HG02981 (cell line): Measurements from ENCODE around the gene SLX1A.
A peak's percentile ranks its signal among the peaks of the same experiment; 100 is the strongest.
"Not testable (repeated sequence)": the region's sequence is repeated elsewhere in the genome, so short reads cannot be mapped to it uniquely, and the experiment has no call there.

ENCODE experiments used
- ATAC-seq: cut with Tn5 transposase; IDR thresholded peaks from one replicate; pipeline ENCODE4 v1.9.1; 2021; ENCODE audit warnings: mild to moderate bottlenecking, moderate library complexity; ENCODE audit not compliant: unreplicated experiment

SLX1A gene

GRCh38 chr16:30193615-30194014 lies at the start of gene SLX1A, which contains the start of gene BOLA2B:
SLX1A (plus strand) TSS chr16:30193875; CDS start chr16:30194085, 210 bp downstream.
BOLA2B (minus strand) TSS chr16:30193666; CDS start chr16:30193595, 71 bp downstream.
- peak; percentile 81 for ATAC-seq

GRCh38 chr16:30144017-30144416 lies 49.7 kb upstream of the SLX1A start:
- no peak for ATAC-seq

GRCh38 chr16:30144917-30145316 lies 48.8 kb upstream of the SLX1A start:
- ATAC-seq, result no peak

GRCh38 chr16:30145657-30146056 lies 48.0 kb upstream of the SLX1A start:
- no peak for ATAC-seq

- no peak for ATAC-seq
Observed at GRCh38 chr16:30147843-30148510, 45.7 kb upstream of the SLX1A start.

GRCh38 chr16:30149250-30149930 lies 44.3 kb upstream of the SLX1A start:
- no peak for ATAC-seq

- ATAC-seq, result no peak
Observed at GRCh38 chr16:30151091-30151490, 42.6 kb upstream of the SLX1A start.

GRCh38 chr16:30152517-30152916 lies 41.2 kb upstream of the SLX1A start:
- ATAC-seq, result no peak

- ATAC-seq, result no peak
Observed at GRCh38 chr16:30155188-30155587, 38.5 kb upstream of the SLX1A start.

GRCh38 chr16:30157214-30157613 lies 36.5 kb upstream of the SLX1A start:
- ATAC-seq, result no peak

- no peak for ATAC-seq
Observed at GRCh38 chr16:30163538-30163937, 30.1 kb upstream of the SLX1A start.

- ATAC-seq, result peak; percentile 68
Observed at GRCh38 chr16:30166202-30166902, 27.3 kb upstream of the SLX1A start.

GRCh38 chr16:30168746-30169145 lies 24.9 kb upstream of the SLX1A start:
- ATAC-seq, result not testable (repeated sequence)

- ATAC-seq, result not testable (repeated sequence)
Observed at GRCh38 chr16:30169416-30169815, 24.3 kb upstream of the SLX1A start.

GRCh38 chr16:30170145-30170544 lies 23.5 kb upstream of the SLX1A start:
- ATAC-seq, result not testable (repeated sequence)

- no peak for ATAC-seq
Observed at GRCh38 chr16:30173054-30173453, 20.6 kb upstream of the SLX1A start.

- ATAC-seq, result not testable (repeated sequence)
Observed at GRCh38 chr16:30176876-30177275, 16.8 kb upstream of the SLX1A start.

GRCh38 chr16:30179195-30179594 lies 14.5 kb upstream of the SLX1A start:
- ATAC-seq, result no peak

- ATAC-seq, result no peak
Observed at GRCh38 chr16:30179931-30180330, 13.7 kb upstream of the SLX1A start.

GRCh38 chr16:30180741-30181140 lies 12.9 kb upstream of the SLX1A start:
- ATAC-seq, result no peak

- ATAC-seq, result peak; percentile 46
Observed at GRCh38 chr16:30183233-30184095, 10.2 kb upstream of the SLX1A start, which contains the start of gene CORO1A. CORO1A (plus strand) TSS chr16:30183602; CDS start chr16:30185210, 1,608 bp downstream.
